Measurements from ENCODE around the gene SULT1C2. TPM values are rescaled to one million over a fixed set of nuclear protein-coding genes. Genes with fewer than 3 reads are reported as not detected.

SULT1C2 gene
- polyA plus RNA-seq, 1 donor = 1.3 TPM

DNA sequence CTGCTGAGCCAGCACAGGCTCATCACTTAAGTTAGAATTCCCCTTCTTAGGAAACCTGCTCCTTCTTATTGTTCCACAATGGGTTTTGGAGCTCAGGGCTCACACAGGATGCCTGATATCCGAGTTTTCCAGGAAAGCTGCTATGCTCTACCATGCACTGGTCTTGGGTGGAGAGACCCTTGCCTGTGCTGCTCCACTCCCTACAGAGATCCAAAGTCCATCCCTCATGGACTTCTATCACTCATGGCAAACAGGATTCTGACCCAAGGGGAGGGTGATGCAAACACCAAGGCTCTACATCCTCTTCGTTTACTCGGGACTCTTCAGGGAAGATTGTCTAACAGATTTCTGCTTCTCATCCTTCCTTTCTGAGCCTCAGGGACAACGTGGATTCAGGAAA, 5.2 kb downstream of the SULT1C2 start:
- no peak for DNase-seq (ENCODE audit: low read depth)

DNA sequence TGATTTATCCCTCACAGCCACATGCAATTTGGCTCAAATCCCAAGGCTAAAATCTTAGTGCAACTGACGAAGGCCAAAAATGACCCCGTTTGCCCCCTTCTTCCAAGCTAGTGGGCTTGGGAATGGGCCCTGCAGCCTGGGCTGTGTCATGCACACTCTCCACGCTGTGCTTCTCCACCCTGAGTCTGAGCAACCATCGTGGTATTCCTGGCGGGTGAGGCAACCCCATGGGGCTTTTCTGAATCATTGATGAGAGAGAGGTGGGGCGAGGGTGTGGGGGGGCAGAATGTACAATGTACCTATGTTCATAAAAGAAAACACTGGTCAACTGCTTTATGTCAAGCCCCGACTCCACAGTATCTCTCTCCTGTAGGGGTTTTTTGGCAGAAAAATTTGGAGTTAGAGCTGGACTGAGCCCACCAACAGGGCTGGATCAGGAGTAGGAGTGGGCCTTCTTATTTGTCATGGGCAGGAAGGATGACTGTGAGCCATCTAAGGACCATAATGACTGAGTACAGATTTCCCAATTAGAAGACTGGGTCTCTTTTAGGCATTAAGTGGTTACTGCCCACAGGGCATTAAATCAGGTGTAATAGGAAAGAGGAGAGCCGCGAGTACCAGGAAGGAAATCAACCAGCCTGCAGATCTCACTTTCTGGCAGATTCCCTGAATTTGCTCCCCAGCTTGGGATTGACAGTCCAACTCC, 8.9 kb downstream of the SULT1C2 start:
- DNase-seq (ENCODE audit: low read depth) = no peak

DNA sequence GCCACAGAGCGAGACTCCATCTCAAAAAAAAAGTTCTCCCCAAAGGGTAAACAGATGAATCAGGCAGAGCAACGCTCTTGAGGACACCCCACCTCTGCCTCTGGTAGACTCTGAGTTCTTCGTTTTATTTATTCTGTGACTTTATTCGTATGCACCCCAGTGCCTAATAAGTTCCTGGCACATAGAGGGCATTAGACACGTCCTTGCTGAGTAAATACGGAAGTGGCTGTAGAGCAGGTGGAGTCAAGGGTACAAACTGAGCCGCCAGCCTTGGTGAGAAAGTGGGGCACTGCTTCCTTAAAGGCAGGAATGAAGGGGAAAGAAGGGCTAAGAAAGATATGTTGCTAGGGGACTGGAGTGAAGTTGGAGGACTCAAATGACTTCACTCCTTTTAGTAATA, 12.9 kb downstream of the SULT1C2 start:
- DNase-seq (ENCODE audit: low read depth) = no peak

DNA sequence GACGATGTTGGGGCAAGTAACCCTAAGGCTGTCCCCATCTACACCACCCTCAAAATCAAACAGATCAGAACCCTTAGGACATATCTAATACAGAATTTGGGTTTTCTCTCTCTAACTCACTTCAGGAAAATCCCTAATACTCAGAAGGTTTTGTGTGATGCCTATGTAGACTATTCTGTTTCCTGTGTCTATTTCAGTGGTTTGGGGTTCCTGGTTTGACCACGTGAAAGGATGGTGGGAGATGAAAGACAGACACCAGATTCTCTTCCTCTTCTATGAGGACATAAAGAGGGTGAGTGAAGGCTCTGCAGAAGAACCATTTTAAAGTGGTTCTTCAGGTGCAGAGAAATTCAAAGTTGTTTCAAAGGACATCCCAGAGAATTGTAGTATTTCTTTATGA, 16.3 kb downstream of the SULT1C2 start:
- DNase-seq (ENCODE audit: low read depth) = no peak

DNA sequence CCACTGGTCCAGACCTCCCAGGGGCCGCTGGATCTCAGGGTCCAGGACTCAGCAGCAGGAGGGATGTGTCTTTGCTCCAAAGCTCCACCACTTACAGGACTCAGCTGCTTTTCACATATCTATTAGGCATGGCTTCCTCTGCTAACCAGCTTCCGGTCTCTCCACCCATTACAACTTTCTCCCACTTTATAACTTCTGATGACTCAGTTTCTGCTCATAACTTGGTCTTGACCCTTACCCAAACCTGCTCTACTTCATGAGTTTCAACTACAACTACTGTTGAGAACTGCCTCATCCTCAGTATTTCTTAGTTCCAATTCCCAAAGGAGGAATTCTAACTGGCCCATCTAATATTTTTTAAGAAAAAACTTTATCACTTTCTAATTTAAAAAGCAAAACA, 17.2 kb downstream of the SULT1C2 start:
- no peak for DNase-seq (ENCODE audit: low read depth)

DNA sequence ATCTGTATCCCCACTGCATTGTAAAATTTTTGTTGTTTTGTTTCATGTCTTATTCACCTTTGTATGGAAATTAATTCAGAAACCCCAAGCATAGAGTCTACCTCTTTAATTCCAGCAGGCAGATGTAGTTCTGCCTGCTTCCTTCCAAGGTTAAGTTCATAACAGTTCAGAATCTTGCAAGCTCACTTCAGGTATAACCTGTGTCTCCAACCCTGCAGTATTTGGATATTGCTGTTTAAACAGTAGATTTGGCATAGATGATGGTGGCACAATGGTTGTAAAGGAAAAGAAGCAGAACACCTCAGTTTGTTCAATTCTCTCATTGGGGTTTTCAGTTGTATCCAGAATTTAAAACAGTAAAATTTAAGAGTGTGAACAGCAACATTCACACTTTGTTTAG, 21.2 kb downstream of the SULT1C2 start:
- no peak for DNase-seq (ENCODE audit: low read depth)

DNA sequence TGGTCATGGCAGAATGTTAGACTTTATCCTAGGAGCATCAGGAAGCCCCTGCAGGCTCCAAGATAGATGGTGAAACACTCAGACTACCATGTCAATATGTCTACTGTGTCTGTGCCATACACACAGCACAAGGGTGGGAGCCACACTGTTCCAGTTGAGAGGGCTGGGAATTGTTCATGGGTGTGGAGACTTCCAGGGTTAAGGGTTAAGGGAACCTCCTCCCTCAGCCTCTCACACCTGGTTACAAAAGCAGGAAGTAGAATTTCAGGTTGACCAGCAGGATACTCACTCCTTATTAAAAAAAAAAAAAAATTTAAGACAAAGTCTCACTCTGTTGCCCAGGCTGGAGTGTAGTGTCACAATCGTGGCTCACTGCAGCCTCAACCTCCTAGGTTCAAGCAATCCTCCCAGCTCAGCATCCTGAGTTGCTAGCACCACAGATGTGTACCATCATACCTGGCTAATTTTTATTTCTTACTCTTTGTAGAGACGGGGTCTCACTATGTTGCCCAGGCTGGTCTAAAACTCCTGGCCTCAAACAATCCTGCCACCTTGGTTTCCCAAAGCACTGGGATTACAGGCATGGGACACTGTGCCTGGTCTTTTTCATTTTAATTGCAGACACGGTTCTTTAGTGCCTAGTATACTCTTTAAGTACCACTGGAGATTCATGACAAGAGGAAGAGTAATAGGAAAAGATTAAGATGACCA, 26.0 kb downstream of the SULT1C2 start:
- DNase-seq (ENCODE audit: low read depth) = no peak

DNA sequence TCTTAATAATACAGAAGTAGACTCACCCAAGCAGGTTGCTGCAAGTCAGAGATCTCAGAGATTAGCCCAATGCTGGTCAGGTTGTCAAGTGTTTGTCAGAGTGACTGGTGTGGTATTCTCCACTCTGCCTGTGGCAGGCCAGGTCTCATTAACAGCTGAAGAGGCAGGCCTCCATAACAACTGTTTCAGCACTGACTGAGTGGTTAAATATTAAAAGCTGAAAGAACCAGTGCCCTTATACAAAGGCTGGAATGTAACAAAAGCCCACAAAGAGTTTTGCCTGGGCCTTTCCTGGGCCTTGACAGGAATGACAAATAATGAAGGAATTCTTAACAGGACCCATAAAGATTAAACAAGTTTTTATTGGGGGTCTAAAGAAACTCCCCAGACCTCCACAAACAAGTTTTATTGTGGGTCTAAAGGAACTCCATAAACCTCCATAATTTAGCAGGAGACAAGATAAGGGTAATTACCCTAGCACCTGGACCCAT, 26.8 kb downstream of the SULT1C2 start:
- DNase-seq (ENCODE audit: low read depth) = no peak

DNA sequence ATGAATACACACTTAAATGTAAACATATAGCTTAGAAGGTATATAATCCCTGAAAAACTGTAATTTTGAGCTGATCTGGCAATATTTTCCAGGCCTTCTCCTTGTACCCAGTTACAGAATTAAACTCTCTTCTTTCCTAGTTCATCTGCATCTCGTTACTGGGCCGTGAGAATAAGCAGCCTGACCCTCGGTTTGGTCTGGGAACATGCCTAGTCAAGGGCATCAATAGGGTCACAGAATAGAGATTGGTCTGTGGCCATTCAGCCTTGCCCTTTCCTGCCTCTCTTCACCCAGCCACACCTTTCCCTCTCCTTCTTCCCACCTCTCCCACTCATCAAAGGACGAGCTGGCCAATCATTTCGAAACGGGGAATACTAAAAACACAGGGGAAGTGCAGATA, 27.3 kb downstream of the SULT1C2 start:
- DNase-seq (ENCODE audit: low read depth) = no peak

DNA sequence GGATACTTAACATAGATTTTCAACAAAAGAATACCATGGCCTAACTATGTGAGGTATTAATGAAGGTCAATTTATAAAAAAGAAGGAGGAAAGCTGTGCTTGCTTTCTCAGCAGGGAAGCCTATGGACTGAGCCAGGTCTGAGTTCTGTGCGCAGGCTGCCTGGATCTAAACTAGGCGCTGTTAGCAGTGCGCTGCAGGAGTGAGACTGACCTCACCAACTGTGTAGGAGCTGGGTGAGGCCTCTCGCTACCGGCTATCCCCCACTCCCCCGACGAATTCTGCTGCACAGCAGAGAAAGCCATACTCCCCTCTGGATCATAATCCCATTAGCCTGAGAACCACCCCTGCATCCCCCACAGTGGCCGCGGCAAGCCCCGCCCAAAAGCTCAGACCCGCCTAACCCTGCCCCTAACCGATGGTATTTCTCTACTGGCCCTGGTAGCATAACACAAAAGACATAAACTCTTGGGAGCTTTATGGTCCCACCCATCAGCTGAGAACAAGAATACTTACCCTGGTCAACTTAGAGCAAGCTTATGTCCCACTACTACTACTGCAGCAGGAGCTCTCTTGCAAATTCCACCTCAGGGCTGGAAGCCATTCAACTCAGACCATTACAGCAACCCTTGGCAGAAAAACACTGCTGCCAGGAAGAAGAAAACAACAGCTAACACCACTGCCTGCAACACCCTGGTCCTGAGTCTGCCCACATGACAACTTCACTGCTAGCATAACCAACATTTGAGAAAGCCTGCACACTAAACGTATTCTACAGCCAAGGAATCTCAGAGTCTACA, 28.0 kb downstream of the SULT1C2 start:
- DNase-seq (ENCODE audit: low read depth) = no peak

DNA sequence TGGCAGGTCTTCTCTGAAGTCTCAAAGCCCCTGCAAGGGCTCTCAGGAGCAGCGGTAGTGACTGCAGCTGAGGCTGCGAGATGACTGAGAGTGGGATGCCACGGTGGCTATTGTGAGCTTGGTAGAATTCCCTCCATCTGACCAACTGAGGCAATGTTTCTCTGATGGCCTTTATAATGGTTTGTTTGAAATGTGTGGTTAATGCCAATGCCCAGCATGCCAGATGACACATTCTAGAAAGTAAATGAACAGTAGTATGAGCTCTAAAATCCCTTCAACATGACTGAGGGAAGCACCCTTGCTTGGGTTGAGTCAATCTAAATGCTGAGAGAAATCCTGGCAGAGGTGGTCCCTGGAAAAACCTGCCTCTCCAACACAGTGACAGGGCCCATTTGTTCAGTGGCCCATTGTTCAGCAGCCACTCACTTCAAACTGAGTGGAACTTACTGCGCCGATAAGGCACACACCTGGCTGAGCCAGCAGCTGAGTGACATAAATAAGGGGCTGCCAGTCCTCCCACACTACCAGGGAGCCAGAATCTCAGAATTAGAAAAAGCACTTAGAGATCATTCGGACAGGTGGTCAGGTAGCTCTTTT, 31.7 kb downstream of the SULT1C2 start:
- DNase-seq (ENCODE audit: low read depth) = no peak

DNA sequence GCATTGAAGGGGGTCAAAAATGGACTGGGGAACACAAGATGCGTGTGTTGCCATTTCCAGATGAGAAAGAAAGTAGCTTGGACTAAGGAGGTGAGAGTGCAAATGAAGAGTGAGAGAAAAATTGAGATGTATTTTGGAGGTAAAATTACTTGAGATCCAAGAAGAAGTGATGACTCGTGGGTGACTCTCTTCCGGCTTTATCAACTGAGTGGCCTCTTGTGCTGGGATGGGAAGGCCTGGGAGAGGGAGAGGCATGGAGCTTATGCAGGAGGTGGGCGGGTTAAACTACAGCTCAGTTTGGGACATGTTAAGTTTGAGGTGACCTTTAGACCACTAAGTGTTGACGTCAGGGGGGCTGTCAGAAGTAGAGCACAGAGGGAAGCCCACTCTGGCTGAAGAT, 34.9 kb downstream of the SULT1C2 start:
- no peak for DNase-seq (ENCODE audit: low read depth)

DNA sequence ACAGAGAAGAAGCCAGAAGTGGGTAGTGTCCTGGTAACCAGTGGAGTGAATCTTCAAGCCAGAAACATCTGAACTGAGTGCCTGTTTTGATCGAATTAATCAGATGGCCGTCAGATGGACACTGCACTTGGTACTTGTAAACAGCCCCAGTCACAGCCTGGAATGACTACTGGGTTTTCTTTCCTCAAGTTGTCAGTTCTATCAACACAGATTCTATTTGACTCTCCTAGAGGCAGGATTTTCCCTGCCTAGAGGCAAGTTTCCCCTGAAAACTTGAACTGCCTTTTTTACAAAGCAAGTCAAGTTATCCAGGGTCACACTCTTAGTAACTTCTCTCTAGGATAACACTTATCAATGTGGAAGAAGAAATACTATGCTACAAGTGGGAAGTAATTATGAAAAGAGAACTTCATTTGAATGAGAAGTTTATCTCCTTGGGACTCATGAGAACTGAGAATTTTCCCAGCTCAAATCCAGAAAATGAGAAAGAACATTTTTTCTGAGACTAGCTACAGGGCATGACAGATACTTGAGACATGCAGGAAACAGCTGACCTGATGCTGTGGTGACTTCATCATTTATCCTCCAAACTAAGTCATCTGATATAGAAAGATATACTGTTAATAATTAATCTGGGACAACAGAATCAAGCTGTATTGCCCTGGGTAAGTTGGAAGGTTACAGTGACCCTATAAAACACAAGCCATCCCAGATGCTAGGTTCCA, 36.0 kb downstream of the SULT1C2 start:
- no peak for DNase-seq (ENCODE audit: low read depth)

DNA sequence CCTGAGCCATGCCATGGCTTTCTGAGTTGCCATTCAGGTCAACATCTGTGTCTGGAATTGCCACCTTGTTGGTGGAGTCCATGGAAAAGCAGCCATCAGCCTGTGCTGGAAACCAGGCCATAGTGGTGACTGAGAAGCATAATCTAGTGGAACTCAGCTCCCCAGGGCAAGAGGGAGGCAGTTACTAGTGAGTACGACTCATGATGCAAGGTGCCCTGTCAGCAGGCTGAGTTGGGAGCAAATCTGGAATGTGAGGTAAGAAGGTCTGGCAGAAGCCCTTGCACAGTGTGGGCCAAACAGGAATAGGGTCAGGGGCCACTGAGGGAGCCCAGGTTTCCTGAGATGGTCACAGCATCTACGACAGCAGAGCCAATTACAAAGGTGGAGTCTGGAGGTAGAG, 37.1 kb downstream of the SULT1C2 start:
- no peak for DNase-seq (ENCODE audit: low read depth)

DNA sequence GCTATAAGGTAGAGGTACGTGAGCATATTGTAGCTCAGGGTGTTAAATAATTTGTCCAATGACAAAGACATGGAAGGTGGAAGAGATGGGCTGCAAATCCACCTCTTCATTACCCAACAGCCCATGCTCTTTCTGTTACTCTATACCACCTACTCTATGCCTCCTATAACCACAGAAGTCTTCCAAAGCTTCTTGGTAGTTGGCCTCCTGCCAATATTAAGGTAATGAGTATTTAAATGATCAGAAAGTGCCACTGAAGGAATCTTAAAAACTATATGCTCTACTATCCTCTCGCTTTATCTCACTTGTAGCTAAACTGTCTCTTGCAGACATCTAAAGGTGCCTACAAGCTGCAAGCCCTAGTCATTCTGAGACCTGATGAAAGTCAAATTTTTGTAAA, 41.1 kb downstream of the SULT1C2 start:
- no peak for DNase-seq (ENCODE audit: low read depth)

DNA sequence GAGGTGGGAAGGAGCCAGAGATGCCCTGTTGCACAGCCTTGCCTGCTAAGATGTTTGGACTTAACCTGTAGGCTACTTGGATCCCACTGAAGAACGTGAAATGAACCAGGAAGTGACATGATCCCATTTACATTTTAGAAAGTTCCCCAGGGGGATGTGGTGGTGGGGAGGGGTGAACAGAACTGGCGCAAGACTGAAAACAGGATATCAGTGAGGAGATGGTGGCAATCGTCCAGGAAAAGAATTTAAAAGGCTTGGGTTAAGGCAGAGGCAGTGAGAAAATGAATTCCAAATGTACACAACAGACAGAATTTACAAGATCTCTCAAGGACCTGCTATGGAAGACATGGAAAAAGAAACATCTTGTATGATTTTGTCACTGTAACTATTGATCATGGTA, 42.3 kb downstream of the SULT1C2 start:
- peak; percentile 36 for DNase-seq (ENCODE audit: low read depth)

DNA sequence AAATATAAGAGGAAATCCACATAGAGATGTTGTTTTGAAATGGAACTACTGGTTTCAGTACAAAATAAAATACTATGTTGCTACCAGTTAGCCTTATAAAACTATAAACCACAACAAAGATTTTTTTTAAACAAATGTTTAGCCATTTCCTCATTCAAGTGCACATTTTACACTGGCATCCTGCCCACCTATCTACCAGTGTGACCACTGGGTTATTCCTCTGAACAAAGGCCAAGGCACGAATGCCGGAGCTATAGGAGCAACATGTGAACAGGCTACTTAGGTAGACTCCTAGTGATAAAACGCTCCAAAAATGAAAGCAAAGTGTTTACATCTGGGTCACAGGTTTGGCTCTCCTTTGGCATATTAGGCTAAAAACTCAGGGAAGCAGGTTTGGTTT, 57.3 kb downstream of the SULT1C2 start:
- no peak for DNase-seq (ENCODE audit: low read depth)

DNA sequence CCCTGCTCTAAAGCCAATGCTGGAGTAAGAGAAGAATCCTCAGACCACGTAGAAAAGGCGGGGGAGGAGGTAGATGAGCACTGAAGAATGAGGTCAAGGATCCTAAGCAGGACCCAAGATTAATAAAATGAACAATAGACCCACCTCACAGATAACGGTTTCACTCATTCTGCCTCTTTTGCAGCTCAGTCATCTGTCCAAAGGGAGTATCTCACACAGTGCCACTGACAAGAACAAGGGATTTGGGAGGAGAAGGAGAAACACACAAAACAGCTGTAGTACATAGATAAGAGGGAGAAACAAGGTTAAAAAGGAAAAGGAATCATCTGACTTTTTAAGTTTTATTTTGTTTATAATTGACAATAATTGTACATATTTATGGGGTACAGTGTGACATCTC, 58.1 kb downstream of the SULT1C2 start:
- no peak for DNase-seq (ENCODE audit: low read depth)

DNA sequence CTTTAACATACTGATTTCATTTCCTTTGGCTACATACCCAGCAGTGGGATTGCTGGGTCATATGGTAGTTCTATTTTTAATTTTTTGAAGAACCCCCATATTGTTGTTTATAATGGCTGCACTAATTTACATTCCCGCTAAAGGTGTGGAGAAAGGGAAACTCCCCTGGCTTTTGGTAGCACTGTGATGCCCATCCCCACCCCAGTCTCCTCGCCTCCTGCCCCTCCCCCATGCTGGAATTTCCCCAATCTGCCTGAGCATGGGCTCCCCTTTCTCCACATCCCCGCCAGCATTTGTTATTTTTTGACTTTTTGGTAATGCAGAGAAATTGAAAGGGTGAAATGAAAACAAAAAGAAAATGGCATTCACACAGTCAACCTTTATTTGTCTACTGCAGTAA, 59.1 kb downstream of the SULT1C2 start:
- no peak for DNase-seq (ENCODE audit: low read depth)

DNA sequence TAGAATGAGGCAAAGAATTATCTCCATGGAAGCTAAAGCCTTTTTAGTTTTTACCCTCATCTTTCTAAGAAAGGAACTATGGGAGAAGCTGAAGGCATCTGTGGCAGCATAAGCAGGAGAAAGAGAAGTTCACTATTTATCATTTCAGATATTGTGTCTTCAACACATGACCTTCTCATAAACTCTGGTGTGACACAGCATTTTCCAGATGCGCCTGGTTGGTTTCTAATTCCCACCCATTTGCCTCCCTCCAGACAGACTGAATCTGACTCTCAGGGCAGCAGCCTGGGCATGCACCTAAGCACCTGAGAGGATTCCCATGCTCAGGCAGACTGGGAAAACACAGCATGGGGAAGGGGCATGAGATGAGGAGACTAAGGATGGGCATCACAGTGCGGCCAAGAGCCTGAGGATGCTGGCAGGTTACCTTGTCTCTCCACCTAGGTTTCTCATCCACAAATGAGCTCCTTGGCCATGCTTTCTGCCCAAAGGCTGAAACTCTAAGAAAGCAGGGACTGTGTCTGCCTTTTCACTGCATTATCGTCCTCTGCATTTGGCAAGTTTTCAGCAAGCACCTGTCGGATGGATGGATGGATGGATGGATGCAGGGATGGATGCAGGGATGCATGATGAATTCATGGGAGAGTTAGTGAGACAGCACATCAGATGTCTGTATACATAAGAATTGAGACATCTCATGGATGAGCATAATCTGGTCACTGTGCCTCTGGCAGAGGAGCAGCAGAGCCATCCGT, 60.3 kb downstream of the SULT1C2 start:
- no peak for DNase-seq (ENCODE audit: low read depth)

DNA sequence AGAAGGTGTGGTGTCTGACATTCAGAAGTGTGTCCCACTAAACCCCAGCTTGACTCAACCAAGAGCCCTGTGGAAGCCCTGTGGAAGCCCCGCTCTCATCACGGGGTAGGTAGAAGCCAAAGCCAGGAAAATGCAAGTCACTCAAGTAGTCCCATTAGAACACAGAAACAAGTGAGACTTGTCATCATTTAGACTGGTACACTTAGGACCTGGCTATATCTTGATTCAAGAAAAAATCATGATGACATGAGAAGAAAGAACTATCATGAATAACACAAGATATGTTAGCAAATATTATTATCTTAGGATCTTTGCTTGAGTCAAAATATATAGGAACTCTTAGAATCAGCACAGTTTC, 60.9 kb downstream of the SULT1C2 start:
- DNase-seq (ENCODE audit: low read depth) = no peak
